SK-N-SH treated with all-trans-retinoic acid at 6 μM for 48 hours (cell line): ENCODE results near the gene C12orf54.

ENCODE experiments used
- ATAC-seq: fragments of 200-7000 bp; cut with Tn5 transposase; 3 replicates; pipeline ENCODE4 v1.9.1; 2020; ENCODE audit warnings: mild to moderate bottlenecking, moderate library complexity
- ARNTL ChIP-seq: fragments of 450-650 bp; formaldehyde crosslinking; IDR thresholded peaks from 2 replicates; pipeline ENCODE4 v1.5.0; 2020; ENCODE audit warnings: low read depth, mild to moderate bottlenecking, moderate library complexity, borderline replicate concordance
- BACH2 ChIP-seq: fragments of 250-450 bp; sonication (Bioruptor Pico); IDR thresholded peaks from 2 replicates; pipeline ENCODE4 v1.9.0; 2021; ENCODE audit warnings: mild to moderate bottlenecking, borderline replicate concordance
- CREB5 ChIP-seq: fragments of 250-450 bp; sonication (Bioruptor Pico); IDR thresholded peaks from 2 replicates; pipeline ENCODE4 v1.5.1; 2020; ENCODE audit warnings: low read depth, mild to moderate bottlenecking, moderate library complexity
- CSDC2 ChIP-seq: fragments of 250-450 bp; sonication (Bioruptor Pico); IDR thresholded peaks from 2 replicates; pipeline ENCODE4 v1.5.0; 2020; ENCODE audit warnings: mild to moderate bottlenecking, moderate library complexity
- CSRNP3 ChIP-seq: fragments of 250-450 bp; sonication (Bioruptor Pico); IDR thresholded peaks from 2 replicates; pipeline ENCODE4 v1.5.1; 2021; ENCODE audit warnings: mild to moderate bottlenecking, moderate library complexity
- GLIS3 ChIP-seq: fragments of 250-450 bp; sonication (Bioruptor Pico); IDR thresholded peaks from 2 replicates; pipeline ENCODE4 v1.5.0; 2020; ENCODE audit warnings: mild to moderate bottlenecking, moderate library complexity
- ISL1 ChIP-seq: fragments of 250-450 bp; sonication (Bioruptor Pico); IDR thresholded peaks from 2 replicates; pipeline ENCODE4 v2.1.2; 2022; ENCODE audit warnings: mild to moderate bottlenecking, moderate library complexity
- OSR1 ChIP-seq: fragments of 250-450 bp; sonication (Bioruptor Pico); IDR thresholded peaks from 2 replicates; pipeline ENCODE4 v1.8.0; 2022; ENCODE audit warnings: moderate library complexity, mild to moderate bottlenecking, inconsistent platforms
- PATZ1 ChIP-seq: fragments of 250-450 bp; sonication (Bioruptor Pico); IDR thresholded peaks from 2 replicates; pipeline ENCODE4 v1.8.0; 2020; ENCODE audit warnings: mild to moderate bottlenecking, moderate library complexity, borderline replicate concordance
- POU6F1 ChIP-seq: fragments of 250-450 bp; sonication (Bioruptor Pico); IDR thresholded peaks from 2 replicates; pipeline ENCODE4 v1.8.0; 2021; ENCODE audit warnings: low read depth, mild to moderate bottlenecking, moderate library complexity, borderline replicate concordance
- PPARA ChIP-seq: fragments of 250-450 bp; sonication (Bioruptor Pico); IDR thresholded peaks from 2 replicates; pipeline ENCODE4 v1.5.0; 2020; ENCODE audit warnings: mild to moderate bottlenecking, borderline replicate concordance
- SNAI2 ChIP-seq: fragments of 250-450 bp; sonication (Bioruptor Pico); IDR thresholded peaks from 2 replicates; pipeline ENCODE4 v1.5.0; 2020; ENCODE audit warnings: mild to moderate bottlenecking, moderate library complexity
- TOX ChIP-seq: fragments of 250-450 bp; sonication (Bioruptor Pico); IDR thresholded peaks from 2 replicates; pipeline ENCODE4 v1.8.0; 2021; ENCODE audit warnings: mild to moderate bottlenecking, moderate library complexity, borderline replicate concordance
- TSHZ2 ChIP-seq: fragments of 250-450 bp; sonication (Bioruptor Pico); IDR thresholded peaks from 2 replicates; pipeline ENCODE4 v1.5.0; 2020; ENCODE audit warnings: mild to moderate bottlenecking, moderate library complexity
- ZC3H10 ChIP-seq: fragments of 250-450 bp; sonication (Bioruptor Pico); IDR thresholded peaks from 2 replicates; pipeline ENCODE4 v1.5.1; 2021; ENCODE audit warnings: mild to moderate bottlenecking, moderate library complexity
- ZFP3 ChIP-seq: fragments of 250-450 bp; sonication (Bioruptor Pico); IDR thresholded peaks from 2 replicates; pipeline ENCODE4 v1.5.0; 2020; ENCODE audit warnings: mild to moderate bottlenecking, moderate library complexity
- ZFP30 ChIP-seq: fragments of 450-650 bp; formaldehyde crosslinking; IDR thresholded peaks from 2 replicates; pipeline ENCODE4 v1.5.0; 2022; ENCODE audit warnings: mild to moderate bottlenecking, moderate library complexity
- ZNF565 ChIP-seq: fragments of 450-650 bp; formaldehyde crosslinking; conservative IDR thresholded peaks from 2 replicates; pipeline ENCODE4 v1.5.0; 2020; ENCODE audit warnings: low read depth, mild to moderate bottlenecking, moderate library complexity
- ZNF70 ChIP-seq: fragments of 450-650 bp; formaldehyde crosslinking; IDR thresholded peaks from 2 replicates; pipeline ENCODE4 v1.5.0; 2020; ENCODE audit warnings: mild to moderate bottlenecking, moderate library complexity
- ZNF8 ChIP-seq: fragments of 450-650 bp; formaldehyde crosslinking; IDR thresholded peaks from 2 replicates; pipeline ENCODE4 v1.5.0; 2020; ENCODE audit warnings: mild to moderate bottlenecking, moderate library complexity

C12orf54 gene

GRCh38 chr12:48446161-48446776 is 36.0 kb upstream of the C12orf54 start:
- no peak for ATAC-seq
- TF ChIP-seq TSHZ2 (no peak), ARNTL (CRISPR knock-in tag) (no peak), OSR1 (CRISPR knock-in tag) (no peak), ZNF70 (no peak), CSRNP3 (CRISPR knock-in tag) (no peak), POU6F1 (CRISPR knock-in tag) (no peak), SNAI2 (no peak), CSDC2 (CRISPR knock-in tag) (no peak), ZFP3 (CRISPR knock-in tag) (no peak), ZFP30 (CRISPR knock-in tag) (no peak), CREB5 (CRISPR knock-in tag) (no peak), PATZ1 (CRISPR knock-in tag) (no peak), ZC3H10 (CRISPR knock-in tag) (no peak), GLIS3 (CRISPR knock-in tag) (no peak), ZNF565 (CRISPR knock-in tag) (no peak), ISL1 (no peak), ZNF8 (CRISPR knock-in tag) (no peak), TOX (no peak), PPARA (CRISPR knock-in tag) (no peak)

- TF ChIP-seq POU6F1 (CRISPR knock-in tag) (no peak), ZNF8 (CRISPR knock-in tag) (no peak), BACH2 (CRISPR knock-in tag) (no peak), ZC3H10 (CRISPR knock-in tag) (no peak), OSR1 (CRISPR knock-in tag) (no peak), SNAI2 (no peak), ZNF70 (no peak), CREB5 (CRISPR knock-in tag) (no peak), CSRNP3 (CRISPR knock-in tag) (no peak), PPARA (CRISPR knock-in tag) (no peak), ZFP3 (CRISPR knock-in tag) (no peak), ZNF565 (CRISPR knock-in tag) (no peak)
- ATAC-seq = no peak
These were observed 34.5 kb upstream of the C12orf54 start for GRCh38 chr12:48447755-48448154.
